Measurements from ENCODE around the gene GPR150.
A peak's percentile ranks its signal among the peaks of the same experiment; 100 is the strongest.
"Not testable (repeated sequence)": the region's sequence is repeated elsewhere in the genome, so short reads cannot be mapped to it uniquely, and the experiment has no call there.

The GPR150 gene

GRCh38 chr5:95621839-95622629 lies 2.1 kb downstream of the GPR150 start:
- no peak for DNase-seq (ENCODE audit: extremely low read depth in 1 of 2, low read depth in 1 of 2)

- DNase-seq (ENCODE audit: extremely low read depth in 1 of 2, low read depth in 1 of 2) = no peak
Measured at GRCh38 chr5:95623706-95624105, 3.8 kb downstream of the GPR150 start.

- DNase-seq (ENCODE audit: extremely low read depth in 1 of 2, low read depth in 1 of 2) = no peak
Measured at GRCh38 chr5:95624368-95624767, 4.5 kb downstream of the GPR150 start.

- DNase-seq (ENCODE audit: extremely low read depth in 1 of 2, low read depth in 1 of 2) = no peak
Measured at GRCh38 chr5:95626701-95627100, 6.8 kb downstream of the GPR150 start.

GRCh38 chr5:95627971-95628810 lies 8.3 kb downstream of the GPR150 start:
- DNase-seq (ENCODE audit: extremely low read depth in 1 of 2, low read depth in 1 of 2) = no peak

GRCh38 chr5:95628933-95629332 lies 9.0 kb downstream of the GPR150 start:
- no peak for DNase-seq (ENCODE audit: extremely low read depth in 1 of 2, low read depth in 1 of 2)

GRCh38 chr5:95630394-95630917 lies 10.6 kb downstream of the GPR150 start:
- DNase-seq (ENCODE audit: extremely low read depth in 1 of 2, low read depth in 1 of 2) = no peak

GRCh38 chr5:95631255-95631958 lies 11.5 kb downstream of the GPR150 start:
- DNase-seq (ENCODE audit: extremely low read depth in 1 of 2, low read depth in 1 of 2) = no peak

- peak; percentile 11 to 73 for DNase-seq (ENCODE audit: extremely low read depth in 1 of 2, low read depth in 1 of 2)
Measured at GRCh38 chr5:95631991-95632675, 12.2 kb downstream of the GPR150 start.

GRCh38 chr5:95632942-95633341 lies 13.1 kb downstream of the GPR150 start:
- not testable (repeated sequence) for DNase-seq (ENCODE audit: extremely low read depth in 1 of 2, low read depth in 1 of 2)

- no peak for DNase-seq (ENCODE audit: extremely low read depth in 1 of 2, low read depth in 1 of 2)
Measured at GRCh38 chr5:95633671-95634070, 13.8 kb downstream of the GPR150 start.

GRCh38 chr5:95634081-95634480 lies 14.2 kb downstream of the GPR150 start:
- no peak for DNase-seq (ENCODE audit: extremely low read depth in 1 of 2, low read depth in 1 of 2)

GRCh38 chr5:95638632-95639031 lies 18.7 kb downstream of the GPR150 start:
- no peak for DNase-seq (ENCODE audit: extremely low read depth in 1 of 2, low read depth in 1 of 2)

- no peak for DNase-seq (ENCODE audit: extremely low read depth in 1 of 2, low read depth in 1 of 2)
Measured at GRCh38 chr5:95641741-95642220, 21.9 kb downstream of the GPR150 start.

- DNase-seq (ENCODE audit: extremely low read depth in 1 of 2, low read depth in 1 of 2) = no peak
Measured at GRCh38 chr5:95643152-95643551, 23.3 kb downstream of the GPR150 start.

GRCh38 chr5:95644351-95645042 lies 24.6 kb downstream of the GPR150 start:
- no peak for DNase-seq (ENCODE audit: extremely low read depth in 1 of 2, low read depth in 1 of 2)

GRCh38 chr5:95646226-95646568 lies 26.3 kb downstream of the GPR150 start:
- DNase-seq (ENCODE audit: extremely low read depth in 1 of 2, low read depth in 1 of 2) = not testable (repeated sequence)

GRCh38 chr5:95646569-95647431 lies 26.9 kb downstream of the GPR150 start, which contains the start of gene RFESD:
Gene RFESD (plus strand): TSS chr5:95646777. CDS start chr5:95652272, 5,495 bp downstream.
- peak; percentile 94 for DNase-seq (ENCODE audit: extremely low read depth in 1 of 2, low read depth in 1 of 2)
